Upper lobe of left lung (tissue), 4 donors: ENCODE data around the gene UBXN4.

Experiments used
- CTCF ChIP-seq, 6 experiments: fragments of 450-650 bp in 4 of 6; fragments of 200-600 bp in 2 of 6; sonication (generic) in 2 of 6; IDR thresholded peaks; one replicate each; pipeline ENCODE4 v1.5.1; 2016 to 2019; ENCODE audit warnings: antibody characterized with exemption in 6 of 6
- EP300 ChIP-seq, 4 donors: sonication (generic); formaldehyde crosslinking; IDR thresholded peaks; one replicate each; pipeline ENCODE4 v1.5.1; 2017; ENCODE audit warnings: antibody characterized with exemption in 4 of 4, control low read depth in 2 of 4
- POLR2A ChIP-seq, 4 donors: fragments of 450-650 bp; IDR thresholded peaks; one replicate each; pipeline ENCODE4 v1.5.1; 2016 to 2017; ENCODE audit warnings: antibody characterized with exemption in 4 of 4, mild to moderate bottlenecking in 2 of 4
- POLR2AphosphoS5 ChIP-seq, 2 donors: sonication (generic); formaldehyde crosslinking; IDR thresholded peaks; one replicate each; pipeline ENCODE4 v1.5.1; 2017; ENCODE audit warnings: antibody characterized with exemption in 2 of 2

GRCh38 chr2:135798762-135799161, 57.1 kb downstream of the UBXN4 start:
- TF ChIP-seq CTCF (IDR thresholded peaks at IDR 0.05) = no peak
- TF ChIP-seq POLR2A (IDR thresholded peaks at IDR 0.05) = no peak
- no peak for TF ChIP-seq POLR2AphosphoS5 (IDR thresholded peaks at IDR 0.05)
- no peak for TF ChIP-seq EP300 (IDR thresholded peaks at IDR 0.05)
